ENCODE measurements around the gene CCNK. TPM values are rescaled to one million over a fixed set of nuclear protein-coding genes. Genes with fewer than 3 reads are reported as not detected.

Gene CCNK
- total and polyA plus RNA-seq, 2 experiments from 2014 or later, result 20.9 TPM

GRCh38 chr14:99535448-99535847 is 54.2 kb downstream of the CCNK start:
- no peak overlapping the region for H3K9ac ChIP-seq
- H3K27ac ChIP-seq, result no peak overlapping the region

GRCh38 chr14:99535908-99536778 is 54.9 kb downstream of the CCNK start:
- no peaks in the 10 kb centered on the region for H3K9me2 ChIP-seq (ENCODE audit: insufficient read depth)
- 88 to 92% methylated on average over 23 to 24 of the region's 24 CpGs for WGBS, 2 experiments (ENCODE audit: low coverage in 1 of 2, low lambda C conversion rate in 2 of 2, missing lambda C conversion rate in 2 of 2)
- no peak overlapping the region for H3K4me2 ChIP-seq (ENCODE audit: unreplicated experiment)
- H3K27me3 ChIP-seq (replicated peaks; ENCODE audit: insufficient read depth), result no peaks in the 10 kb centered on the region
- no peaks in the 10 kb centered on the region for H3K9me3 ChIP-seq (ENCODE audit: low read depth)
- H3K27ac ChIP-seq, result no peak overlapping the region
- H2AFZ ChIP-seq, result no peak overlapping the region
- H3K4me1 ChIP-seq (ENCODE audit: insufficient read depth), result peaks cover 25% of the 10 kb centered on the region
- no peaks in the 10 kb centered on the region for H3F3A ChIP-seq (ENCODE audit: insufficient read depth)
- H3K79me2 ChIP-seq (ENCODE audit: insufficient read depth), result peaks cover 7% of the 10 kb centered on the region; the same call in 1 of the 2 replicates
- no peak overlapping the region for H3K9ac ChIP-seq
- no peaks in the 10 kb centered on the region for H3K36me3 ChIP-seq (ENCODE audit: low read depth)
- in situ Hi-C loops (cut with MboI), result no loop called here
- no peak for DNase-seq
- H3K4me3 ChIP-seq, result no peak overlapping the region
- TF ChIP-seq EZH2 (IDR thresholded peaks at IDR 0.05; ENCODE audit: insufficient read depth, poor library complexity, severe bottlenecking), result no peak
- no peak for TF ChIP-seq EZH2phosphoT487 (IDR thresholded peaks at IDR 0.05; ENCODE audit: insufficient read depth, low read depth)
- no peaks in the 10 kb centered on the region for H4K20me1 ChIP-seq (ENCODE audit: insufficient read depth)

More at GRCh38 chr14:99535448-99535847, 54.2 kb downstream of the CCNK start:
- peaks cover 7% of the 10 kb centered on the region; the same call in 1 of the 2 replicates for H3K79me2 ChIP-seq (ENCODE audit: insufficient read depth)
- DNase-seq, result peak; percentile 60
- H3K27me3 ChIP-seq (replicated peaks; ENCODE audit: insufficient read depth), result no peaks in the 10 kb centered on the region
- no peak overlapping the region for H3K4me2 ChIP-seq (ENCODE audit: unreplicated experiment)
- peaks cover 29% of the 10 kb centered on the region for H3K4me1 ChIP-seq (ENCODE audit: insufficient read depth)
- no peaks in the 10 kb centered on the region for H3K9me2 ChIP-seq (ENCODE audit: insufficient read depth)
- H3K4me3 ChIP-seq, result no peak overlapping the region
- in situ Hi-C loops (cut with MboI), result no loop called here
- TF ChIP-seq EZH2phosphoT487 (IDR thresholded peaks at IDR 0.05; ENCODE audit: insufficient read depth, low read depth) (no peak), EZH2 (IDR thresholded peaks at IDR 0.05; ENCODE audit: insufficient read depth, poor library complexity, severe bottlenecking) (no peak)
- H4K20me1 ChIP-seq (ENCODE audit: insufficient read depth), result no peaks in the 10 kb centered on the region
- H3F3A ChIP-seq (ENCODE audit: insufficient read depth), result no peaks in the 10 kb centered on the region
- no peaks in the 10 kb centered on the region for H3K9me3 ChIP-seq (ENCODE audit: low read depth)
- no peaks in the 10 kb centered on the region for H3K36me3 ChIP-seq (ENCODE audit: low read depth)
- H2AFZ ChIP-seq, result no peak overlapping the region
- 52 to 70% methylated on average over 8 of the region's 8 CpGs for WGBS, 2 experiments (ENCODE audit: low coverage in 1 of 2, low lambda C conversion rate in 2 of 2, missing lambda C conversion rate in 2 of 2)

GRCh38 chr14:99537399-99537798 is 56.2 kb downstream of the CCNK start:
- H3K9me3 ChIP-seq (ENCODE audit: low read depth), result no peaks in the 10 kb centered on the region
- H4K20me1 ChIP-seq (ENCODE audit: insufficient read depth), result no peaks in the 10 kb centered on the region
- no peak overlapping the region for H3K4me3 ChIP-seq
- peak overlapping the region; percentile 47; the same call in 1 of the 2 replicates for H2AFZ ChIP-seq
- WGBS, 2 experiments (ENCODE audit: low coverage in 1 of 2, low lambda C conversion rate in 2 of 2, missing lambda C conversion rate in 2 of 2), result 35 to 37% methylated on average over 6 of the region's 6 CpGs
- no peaks in the 10 kb centered on the region for H3K27me3 ChIP-seq (replicated peaks; ENCODE audit: insufficient read depth)
- H3K9ac ChIP-seq, result peak overlapping the region; percentile 39; the same call in 1 of the 2 replicates
- H3K4me1 ChIP-seq (ENCODE audit: insufficient read depth), result peaks cover 15% of the 10 kb centered on the region
- in situ Hi-C loops (cut with MboI), result no loop called here
- peak; percentile 89 for DNase-seq
- no peaks in the 10 kb centered on the region for H3K36me3 ChIP-seq (ENCODE audit: low read depth)
- H3K9me2 ChIP-seq (ENCODE audit: insufficient read depth), result no peaks in the 10 kb centered on the region
- H3K27ac ChIP-seq, result no peak overlapping the region
- peaks cover 7% of the 10 kb centered on the region; the same call in 1 of the 2 replicates for H3K79me2 ChIP-seq (ENCODE audit: insufficient read depth)
- TF ChIP-seq EZH2 (IDR thresholded peaks at IDR 0.05; ENCODE audit: insufficient read depth, poor library complexity, severe bottlenecking) (no peak), EZH2phosphoT487 (IDR thresholded peaks at IDR 0.05; ENCODE audit: insufficient read depth, low read depth) (no peak)
- no peak overlapping the region for H3K4me2 ChIP-seq (ENCODE audit: unreplicated experiment)
- H3F3A ChIP-seq (ENCODE audit: insufficient read depth), result no peaks in the 10 kb centered on the region

- H3K4me2 ChIP-seq (ENCODE audit: unreplicated experiment), result no peak overlapping the region
- no peaks in the 10 kb centered on the region for H4K20me1 ChIP-seq (ENCODE audit: insufficient read depth)
- WGBS, 2 experiments (ENCODE audit: low coverage in 1 of 2, low lambda C conversion rate in 2 of 2, missing lambda C conversion rate in 2 of 2), result 54 to 55% methylated on average over 9 of the region's 9 CpGs
- H3K9ac ChIP-seq, result no peak overlapping the region
- in situ Hi-C loops (cut with MboI), result no loop called here
- no peak for DNase-seq
- no peaks in the 10 kb centered on the region for H3F3A ChIP-seq (ENCODE audit: insufficient read depth)
- H3K27me3 ChIP-seq (replicated peaks; ENCODE audit: insufficient read depth), result no peaks in the 10 kb centered on the region
- H3K36me3 ChIP-seq (ENCODE audit: low read depth), result no peaks in the 10 kb centered on the region
- H3K27ac ChIP-seq, result no peak overlapping the region
- no peak overlapping the region for H3K4me3 ChIP-seq
- peaks cover 7% of the 10 kb centered on the region; the same call in 1 of the 2 replicates for H3K79me2 ChIP-seq (ENCODE audit: insufficient read depth)
- no peaks in the 10 kb centered on the region for H3K9me3 ChIP-seq (ENCODE audit: low read depth)
- TF ChIP-seq EZH2phosphoT487 (IDR thresholded peaks at IDR 0.05; ENCODE audit: insufficient read depth, low read depth) (no peak), EZH2 (IDR thresholded peaks at IDR 0.05; ENCODE audit: insufficient read depth, poor library complexity, severe bottlenecking) (no peak)
- peaks cover 15% of the 10 kb centered on the region for H3K4me1 ChIP-seq (ENCODE audit: insufficient read depth)
- no peak overlapping the region for H2AFZ ChIP-seq
- no peaks in the 10 kb centered on the region for H3K9me2 ChIP-seq (ENCODE audit: insufficient read depth)
Measured at GRCh38 chr14:99538275-99538674, 57.1 kb downstream of the CCNK start.
